ENCODE results near the gene EDDM3A.

Gene EDDM3A

DNA sequence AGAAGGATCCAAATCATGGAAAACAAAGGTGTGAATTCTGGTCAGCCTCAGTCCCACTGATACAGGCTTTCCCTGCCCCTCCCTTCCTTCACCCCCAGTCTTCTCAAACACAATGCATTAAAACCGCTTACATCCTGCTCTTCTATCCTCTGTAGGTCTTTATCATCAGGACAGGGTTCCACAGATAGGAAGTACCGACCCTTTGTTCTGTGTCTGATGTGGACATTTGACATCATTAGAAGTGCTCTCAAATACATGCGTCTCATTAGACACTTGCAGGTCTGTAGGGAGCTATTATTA is 22.9 kb downstream of the EDDM3A start:
- no peak for TF ChIP-seq CTCF (conservative IDR thresholded peaks at IDR 0.05; ENCODE audit: low read depth, low read length)
- no peak overlapping the region for H2AFZ ChIP-seq (ENCODE audit: low read depth)
- no peak overlapping the region for H3K4me3 ChIP-seq (IDR thresholded peaks at IDR 0.05; ENCODE audit: insufficient read depth, low read depth, low read length)
- no peak overlapping the region for H3K9ac ChIP-seq
- H3K4me2 ChIP-seq, result no peak overlapping the region
- H3K27me3 ChIP-seq (ENCODE audit: insufficient read depth, low read depth), result no peaks in the 10 kb centered on the region
- H3K27ac ChIP-seq, result no peak overlapping the region
- H3K36me3 ChIP-seq (ENCODE audit: insufficient read depth), result no peaks in the 10 kb centered on the region
- H4K20me1 ChIP-seq (ENCODE audit: insufficient read depth), result no peaks in the 10 kb centered on the region
- no peaks in the 10 kb centered on the region for H3K4me1 ChIP-seq (ENCODE audit: low read depth, poor library complexity, severe bottlenecking)
- H3K79me2 ChIP-seq (ENCODE audit: insufficient read depth, low read depth), result no peaks in the 10 kb centered on the region

DNA sequence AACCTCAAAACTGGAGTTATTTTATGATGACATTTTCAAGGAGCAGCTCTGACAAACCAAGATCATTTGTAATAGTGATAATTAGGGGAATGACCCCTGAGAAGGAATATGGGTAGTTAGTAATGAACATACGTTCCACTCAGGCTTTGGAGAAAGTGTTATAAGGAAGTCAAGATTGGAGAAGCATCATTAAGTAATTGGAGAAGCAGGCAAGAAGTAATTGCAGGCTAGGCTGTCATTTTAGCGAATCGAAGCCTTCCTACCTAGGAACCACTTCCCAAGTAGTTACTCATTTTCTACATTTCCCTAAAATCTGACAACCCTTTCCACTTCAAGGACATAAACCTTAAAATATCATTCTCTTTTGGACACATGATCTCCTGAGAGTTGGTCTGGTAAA is 23.7 kb downstream of the EDDM3A start:
- H3K4me1 ChIP-seq (ENCODE audit: low read depth, poor library complexity, severe bottlenecking), result no peaks in the 10 kb centered on the region
- no peak overlapping the region for H3K9ac ChIP-seq
- TF ChIP-seq CTCF (conservative IDR thresholded peaks at IDR 0.05; ENCODE audit: low read depth, low read length), result no peak
- no peak overlapping the region for H3K4me3 ChIP-seq (IDR thresholded peaks at IDR 0.05; ENCODE audit: insufficient read depth, low read depth, low read length)
- no peak overlapping the region for H2AFZ ChIP-seq (ENCODE audit: low read depth)
- H3K27me3 ChIP-seq (ENCODE audit: insufficient read depth, low read depth), result no peaks in the 10 kb centered on the region
- H4K20me1 ChIP-seq (ENCODE audit: insufficient read depth), result no peaks in the 10 kb centered on the region
- H3K79me2 ChIP-seq (ENCODE audit: insufficient read depth, low read depth), result no peaks in the 10 kb centered on the region
- H3K4me2 ChIP-seq, result no peak overlapping the region
- H3K36me3 ChIP-seq (ENCODE audit: insufficient read depth), result no peaks in the 10 kb centered on the region
- no peak overlapping the region for H3K27ac ChIP-seq

DNA sequence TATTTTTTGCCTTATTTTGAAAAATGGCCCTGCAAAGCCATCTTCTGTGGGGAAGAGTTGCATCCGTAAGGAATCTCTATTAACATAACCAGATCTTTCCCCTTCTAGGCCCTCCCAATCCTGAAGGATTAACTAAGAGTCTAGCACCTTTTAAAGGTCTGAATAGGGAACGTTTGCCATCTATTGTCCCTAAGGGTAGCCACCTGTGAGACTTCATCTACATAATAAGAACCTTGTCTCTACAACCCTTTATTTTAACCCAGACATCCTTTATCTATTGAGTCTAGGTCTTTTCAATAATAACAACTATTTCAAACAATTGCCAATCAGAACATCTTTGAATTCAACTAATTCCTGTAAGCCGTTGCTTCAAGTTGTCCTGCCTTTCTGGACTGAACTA is 27.0 kb downstream of the EDDM3A start:
- H3K4me2 ChIP-seq, result no peak overlapping the region
- H3K36me3 ChIP-seq (ENCODE audit: insufficient read depth), result no peaks in the 10 kb centered on the region
- H3K27ac ChIP-seq, result no peak overlapping the region
- no peaks in the 10 kb centered on the region for H3K27me3 ChIP-seq (ENCODE audit: insufficient read depth, low read depth)
- no peak for TF ChIP-seq CTCF (conservative IDR thresholded peaks at IDR 0.05; ENCODE audit: low read depth, low read length)
- no peaks in the 10 kb centered on the region for H4K20me1 ChIP-seq (ENCODE audit: insufficient read depth)
- no peak overlapping the region for H2AFZ ChIP-seq (ENCODE audit: low read depth)
- no peaks in the 10 kb centered on the region for H3K4me1 ChIP-seq (ENCODE audit: low read depth, poor library complexity, severe bottlenecking)
- H3K4me3 ChIP-seq (IDR thresholded peaks at IDR 0.05; ENCODE audit: insufficient read depth, low read depth, low read length), result no peak overlapping the region
- H3K79me2 ChIP-seq (ENCODE audit: insufficient read depth, low read depth), result no peaks in the 10 kb centered on the region
- no peak overlapping the region for H3K9ac ChIP-seq

GRCh38 chr14:20774258-20774824 is 28.7 kb downstream of the EDDM3A start:
- H3K9ac ChIP-seq, result no peak overlapping the region
- H3K27me3 ChIP-seq (ENCODE audit: insufficient read depth, low read depth), result no peaks in the 10 kb centered on the region
- H3K4me3 ChIP-seq (IDR thresholded peaks at IDR 0.05; ENCODE audit: insufficient read depth, low read depth, low read length), result no peak overlapping the region
- H3K4me1 ChIP-seq (ENCODE audit: low read depth, poor library complexity, severe bottlenecking), result no peaks in the 10 kb centered on the region
- H3K4me2 ChIP-seq, result no peak overlapping the region
- H3K79me2 ChIP-seq (ENCODE audit: insufficient read depth, low read depth), result no peaks in the 10 kb centered on the region
- no peak for TF ChIP-seq CTCF (conservative IDR thresholded peaks at IDR 0.05; ENCODE audit: low read depth, low read length)
- no peaks in the 10 kb centered on the region for H4K20me1 ChIP-seq (ENCODE audit: insufficient read depth)
- H3K36me3 ChIP-seq (ENCODE audit: insufficient read depth), result no peaks in the 10 kb centered on the region
- no peak overlapping the region for H2AFZ ChIP-seq (ENCODE audit: low read depth)
- no peak overlapping the region for H3K27ac ChIP-seq

All from KMS-11 (cell line).